HG02763 (cell line): ENCODE results near the gene NT5DC3.

Experiments used
- ATAC-seq: cut with Tn5 transposase; IDR thresholded peaks from one replicate; pipeline ENCODE4 v1.9.1; 2021; ENCODE audit warnings: mild to moderate bottlenecking, moderate library complexity; ENCODE audit not compliant: unreplicated experiment

Gene NT5DC3

DNA sequence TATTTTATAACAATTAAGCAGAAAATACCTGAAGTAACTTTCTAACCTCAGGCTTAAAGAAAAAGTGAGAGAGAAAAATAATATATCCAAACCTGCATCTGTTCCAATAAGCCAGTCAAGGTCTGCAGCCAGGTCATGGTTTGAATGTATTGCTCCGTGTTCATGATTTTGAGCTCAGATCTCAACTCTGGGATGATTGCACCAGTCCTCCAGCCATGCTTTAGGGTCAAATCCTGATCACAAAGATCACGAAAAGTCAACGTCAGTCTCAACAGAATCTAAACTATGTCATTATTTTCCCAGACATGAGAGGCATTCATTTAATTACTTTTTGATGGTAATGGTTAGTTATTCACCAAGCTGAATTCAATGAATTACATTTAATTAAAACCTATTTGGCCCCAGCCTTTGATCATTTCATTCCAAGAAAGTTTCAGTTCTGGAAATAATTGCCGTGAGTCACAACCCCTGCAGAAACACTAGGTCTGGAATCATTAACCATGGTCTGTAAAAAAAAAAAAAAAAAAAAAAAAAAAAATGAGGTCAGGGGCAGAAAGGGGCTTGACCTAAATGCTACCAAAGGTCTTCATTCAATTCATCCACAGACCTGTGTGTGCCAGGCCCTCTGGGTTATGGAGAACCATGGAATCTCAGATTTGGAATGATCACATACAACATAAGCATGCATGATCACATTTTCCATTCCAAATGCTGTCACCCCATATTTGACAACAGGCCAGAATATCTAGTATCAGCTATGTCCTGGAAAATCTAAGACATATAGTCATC, 55.6 kb downstream of the NT5DC3 start:
- ATAC-seq = no peak

DNA sequence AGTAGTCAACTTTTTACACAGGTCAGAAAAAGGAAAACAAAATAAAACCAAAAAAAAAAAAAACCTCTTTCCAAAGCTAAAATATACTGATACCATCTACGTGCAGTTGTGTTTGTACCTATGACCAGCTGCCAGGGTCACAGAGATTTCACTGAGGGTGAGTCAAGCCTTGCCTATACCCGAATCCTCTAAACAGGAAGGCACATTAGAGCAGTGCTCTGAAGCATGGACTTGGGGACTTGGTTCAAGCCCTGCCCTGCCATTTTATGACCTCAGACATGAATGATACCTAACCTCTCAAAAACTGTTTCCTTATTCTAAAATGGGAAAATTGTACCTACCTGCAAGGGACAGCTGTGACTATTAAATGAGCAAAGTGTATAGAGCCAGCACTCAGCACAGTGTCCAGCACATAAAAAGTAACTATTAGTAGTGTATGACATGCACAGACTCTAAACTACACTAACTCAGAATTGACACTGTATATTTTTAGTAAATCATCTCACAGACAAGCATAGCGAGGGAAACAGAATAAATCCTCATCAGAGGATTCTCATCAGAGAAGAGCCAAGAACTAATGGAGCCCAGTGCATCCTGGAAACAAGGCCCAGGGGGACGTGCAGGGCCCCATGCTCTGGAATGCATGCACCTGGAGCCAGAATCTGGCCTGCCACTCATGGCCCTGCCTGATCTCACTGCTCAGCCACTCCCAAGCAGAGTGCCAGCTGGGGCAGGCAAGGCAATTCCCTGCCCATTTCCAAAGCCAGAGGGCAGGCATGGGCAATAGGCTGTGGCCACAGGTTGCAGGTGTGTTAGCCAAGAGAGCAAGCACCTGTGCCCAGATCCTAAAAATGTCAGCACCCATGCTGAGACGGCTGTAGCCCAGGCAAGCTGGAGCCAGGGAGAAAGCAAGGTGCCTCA, 57.0 kb downstream of the NT5DC3 start:
- no peak for ATAC-seq

DNA sequence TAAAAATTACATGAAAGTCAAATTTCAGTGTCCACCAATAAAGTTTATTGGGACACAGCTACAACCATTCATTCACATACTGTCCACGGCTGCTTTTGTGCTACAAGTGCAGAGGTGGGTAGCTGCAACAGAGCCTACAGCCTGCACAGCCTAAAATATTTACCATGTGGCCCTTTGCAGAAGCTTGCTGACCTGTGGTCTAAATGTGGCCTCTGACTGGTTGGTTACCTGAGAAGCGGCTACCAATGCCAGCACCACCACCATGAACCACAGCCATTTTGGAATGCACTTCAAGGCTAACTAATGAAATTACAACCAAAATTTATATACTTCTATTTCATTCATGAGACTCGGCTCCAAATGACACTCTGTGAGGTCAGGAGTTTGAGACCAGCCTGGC, 58.6 kb downstream of the NT5DC3 start:
- no peak for ATAC-seq

DNA sequence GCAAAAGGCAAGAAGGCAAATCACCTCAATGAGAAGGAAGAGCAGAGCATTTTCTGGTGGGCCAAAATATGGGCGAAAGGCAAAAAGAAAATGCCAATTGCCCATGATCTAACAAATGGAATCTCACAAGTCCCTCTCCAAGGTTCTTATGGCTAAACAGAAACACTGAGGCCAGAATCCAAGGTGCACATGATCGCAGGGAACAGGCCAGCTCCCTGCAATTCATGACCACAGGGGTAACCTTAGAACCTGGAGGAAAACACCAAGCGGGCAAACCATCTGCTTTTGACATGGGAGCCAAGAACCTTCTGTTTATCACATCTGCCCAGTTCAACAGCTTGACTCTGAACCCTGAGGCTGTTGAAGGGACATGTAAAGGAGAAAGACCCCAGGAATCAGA, 60.0 kb downstream of the NT5DC3 start:
- ATAC-seq = no peak

DNA sequence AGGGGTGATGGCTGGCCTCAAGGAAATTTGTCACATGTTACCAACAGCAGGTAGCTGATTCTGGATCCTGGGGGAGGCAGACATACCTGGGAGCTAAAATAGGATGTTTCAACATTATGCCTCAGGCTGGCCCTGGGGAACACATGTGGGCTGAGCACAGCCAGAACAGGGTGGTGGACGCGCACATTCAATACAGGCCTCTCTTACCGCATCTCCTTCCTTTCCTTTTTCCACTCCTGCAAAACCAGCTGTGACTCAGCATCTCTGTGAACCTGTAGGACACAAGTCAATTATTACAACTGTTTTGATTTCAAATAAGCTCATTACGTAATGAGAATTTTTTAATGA, 61.0 kb downstream of the NT5DC3 start:
- no peak for ATAC-seq

DNA sequence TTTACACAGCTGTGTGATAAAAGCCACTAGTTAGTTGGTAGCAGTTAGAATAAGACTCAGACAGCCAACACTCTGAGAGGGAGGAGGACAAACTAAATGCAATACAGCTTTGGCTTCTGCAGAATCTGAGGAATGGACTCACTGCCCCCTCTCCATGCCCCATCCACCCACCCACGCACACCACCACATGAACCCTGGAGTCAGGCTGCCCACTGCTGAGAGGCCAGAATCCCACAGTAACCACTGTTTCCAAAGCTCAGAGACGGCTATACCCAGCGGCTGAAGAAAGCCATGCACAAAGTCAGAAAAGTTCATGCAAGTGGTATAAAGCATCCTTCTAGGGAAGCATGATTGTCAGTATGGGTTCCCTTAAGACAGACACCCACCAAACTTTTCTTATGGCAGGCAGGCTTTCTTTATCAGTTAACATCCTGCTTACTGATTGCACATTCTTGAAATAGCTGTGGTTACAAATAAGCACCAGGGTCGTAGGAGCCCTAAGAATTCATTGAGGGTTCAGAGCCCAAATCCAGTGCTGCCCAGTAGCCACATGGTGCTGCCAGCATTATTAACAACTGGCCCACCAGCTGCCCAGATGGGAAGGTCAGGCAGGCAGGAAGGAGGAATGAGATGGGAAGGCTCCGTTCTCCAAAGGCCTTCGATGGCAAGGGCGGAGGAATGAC, 61.5 kb downstream of the NT5DC3 start:
- ATAC-seq = no peak

DNA sequence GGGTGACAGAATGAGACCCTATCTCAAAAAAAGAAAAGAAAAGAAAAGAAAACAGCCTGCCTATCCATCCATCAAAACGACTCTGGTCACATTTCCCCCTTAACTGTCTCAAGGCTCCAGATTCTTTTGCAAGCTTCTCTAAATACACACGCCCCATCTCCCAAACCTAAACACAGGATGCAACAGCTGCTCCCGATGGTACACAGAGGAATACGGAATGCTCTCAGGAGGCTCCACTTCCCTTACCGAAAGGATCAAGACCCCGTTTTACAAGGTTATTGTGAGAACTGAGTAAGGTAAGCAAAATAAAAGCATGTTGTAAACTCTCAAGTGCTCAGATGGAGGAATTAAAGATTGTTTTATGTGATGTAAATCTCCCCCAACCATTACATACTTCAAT, 62.3 kb downstream of the NT5DC3 start:
- ATAC-seq = no peak

DNA sequence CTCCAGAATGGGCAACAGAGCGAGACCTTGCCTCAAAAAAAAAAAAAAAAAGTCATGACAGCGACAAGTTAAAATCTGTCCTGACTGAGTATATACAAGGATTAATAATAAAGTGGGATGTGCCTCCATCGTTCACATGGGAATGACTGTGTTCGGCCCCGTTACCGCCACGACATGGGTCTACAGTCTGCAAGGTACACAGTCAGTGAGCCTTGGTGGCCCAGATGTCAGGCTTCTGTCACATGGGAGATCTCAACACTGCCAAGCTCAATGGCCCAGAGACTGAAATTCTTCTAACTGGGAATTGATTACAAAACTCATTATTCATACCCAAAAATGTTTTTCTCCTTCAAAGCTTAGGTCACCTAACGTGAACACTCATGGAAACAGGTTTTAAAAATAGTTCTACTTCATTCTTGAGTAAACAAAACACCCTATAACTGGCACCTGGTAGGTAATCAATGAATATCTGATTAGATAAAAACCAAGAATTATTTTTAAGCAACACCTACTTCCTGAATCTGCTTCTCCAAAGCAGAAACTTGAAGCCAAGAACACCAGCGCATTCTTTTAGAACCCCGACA, 66.0 kb downstream of the NT5DC3 start:
- no peak for ATAC-seq

DNA sequence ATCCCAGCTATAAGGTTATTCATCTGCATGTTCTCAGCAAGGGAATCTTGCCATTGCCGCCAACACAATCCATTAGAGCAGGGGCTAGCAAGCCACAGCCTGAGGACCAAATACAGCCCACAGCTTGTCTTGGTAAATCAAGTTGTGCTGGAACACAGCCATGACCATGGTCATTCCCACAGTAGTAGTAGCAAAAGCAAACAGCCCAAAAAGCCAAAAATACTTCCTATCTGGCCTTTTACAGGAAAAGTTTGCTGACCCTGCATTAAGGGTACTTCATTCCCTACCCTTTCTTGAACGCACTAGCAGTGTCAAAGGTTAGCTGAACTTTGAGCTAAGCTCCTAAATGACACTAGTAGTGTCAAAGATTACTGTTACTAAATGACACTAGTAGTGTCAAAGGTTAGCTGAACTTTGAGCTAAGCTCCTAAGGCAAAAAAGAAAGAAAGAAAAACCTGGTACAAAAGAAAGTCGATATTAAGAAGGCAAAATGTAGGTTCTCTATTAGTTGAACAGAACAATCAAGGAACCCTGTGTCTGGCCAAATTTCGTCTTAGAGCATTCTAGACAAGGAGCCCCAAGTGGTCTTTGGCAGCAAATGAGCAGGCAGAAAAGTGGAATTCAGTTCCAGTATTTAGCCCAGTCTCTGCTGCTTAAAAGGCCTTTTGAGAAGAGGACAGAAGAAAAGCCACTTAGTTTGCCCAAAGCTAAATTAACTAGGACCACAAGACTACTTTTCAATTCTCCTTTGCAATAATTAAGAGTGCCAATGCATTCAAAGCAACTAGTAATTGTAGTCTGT, 67.7 kb downstream of the NT5DC3 start:
- ATAC-seq = no peak

DNA sequence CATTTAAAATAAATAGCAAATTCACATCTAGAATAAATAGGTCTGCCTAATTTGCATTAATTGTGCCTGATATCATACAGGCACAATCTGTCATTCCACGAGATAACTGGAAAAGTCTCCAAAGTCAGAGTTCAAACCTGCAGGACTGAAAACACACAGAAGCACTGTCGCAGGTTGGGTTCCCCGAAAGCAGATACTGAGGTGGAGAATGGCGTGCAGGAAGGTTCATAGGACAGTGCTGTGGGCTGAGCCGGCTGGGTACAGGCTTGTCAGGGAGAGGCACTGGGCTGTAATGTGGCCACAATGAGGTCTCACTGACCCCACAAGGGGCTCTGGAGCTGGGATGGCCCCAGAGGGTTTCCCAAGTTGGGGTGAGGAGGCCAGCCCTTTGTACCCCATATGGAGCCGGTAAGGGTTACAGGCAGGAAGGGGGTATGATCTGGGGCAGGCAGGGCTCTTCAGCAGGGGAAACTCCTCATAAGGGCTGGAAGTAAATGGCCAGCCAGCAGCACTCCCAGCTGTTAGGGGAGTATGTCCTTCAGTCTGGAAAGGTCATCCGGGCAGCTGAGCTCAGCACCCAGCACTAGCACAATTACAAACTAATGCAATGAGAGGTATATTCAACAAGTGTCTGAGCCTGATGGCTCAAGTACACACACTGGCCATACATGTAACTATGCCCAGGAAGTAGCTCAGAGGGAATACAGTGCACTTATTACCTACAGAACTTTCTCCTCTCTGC, 68.5 kb downstream of the NT5DC3 start:
- no peak for ATAC-seq

DNA sequence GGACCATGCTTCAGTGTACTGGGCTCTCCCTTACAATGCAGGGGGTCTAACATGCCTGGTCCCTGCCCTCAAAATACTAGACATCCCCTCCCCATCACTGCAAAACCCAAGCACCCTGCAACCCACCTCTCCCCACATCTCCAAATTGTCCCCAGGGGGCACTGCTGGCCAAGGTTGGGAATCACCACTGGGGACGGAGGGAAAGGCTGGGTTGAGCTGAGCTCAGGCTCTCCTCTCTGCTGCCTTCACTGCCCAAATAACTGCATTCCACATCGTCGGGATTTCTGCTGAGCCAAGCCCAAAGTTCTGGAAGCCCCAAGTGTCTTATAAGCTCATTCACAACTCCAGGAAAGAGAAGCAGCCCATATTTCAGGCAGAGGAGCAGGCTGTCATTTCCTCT, 69.6 kb downstream of the NT5DC3 start:
- no peak for ATAC-seq

DNA sequence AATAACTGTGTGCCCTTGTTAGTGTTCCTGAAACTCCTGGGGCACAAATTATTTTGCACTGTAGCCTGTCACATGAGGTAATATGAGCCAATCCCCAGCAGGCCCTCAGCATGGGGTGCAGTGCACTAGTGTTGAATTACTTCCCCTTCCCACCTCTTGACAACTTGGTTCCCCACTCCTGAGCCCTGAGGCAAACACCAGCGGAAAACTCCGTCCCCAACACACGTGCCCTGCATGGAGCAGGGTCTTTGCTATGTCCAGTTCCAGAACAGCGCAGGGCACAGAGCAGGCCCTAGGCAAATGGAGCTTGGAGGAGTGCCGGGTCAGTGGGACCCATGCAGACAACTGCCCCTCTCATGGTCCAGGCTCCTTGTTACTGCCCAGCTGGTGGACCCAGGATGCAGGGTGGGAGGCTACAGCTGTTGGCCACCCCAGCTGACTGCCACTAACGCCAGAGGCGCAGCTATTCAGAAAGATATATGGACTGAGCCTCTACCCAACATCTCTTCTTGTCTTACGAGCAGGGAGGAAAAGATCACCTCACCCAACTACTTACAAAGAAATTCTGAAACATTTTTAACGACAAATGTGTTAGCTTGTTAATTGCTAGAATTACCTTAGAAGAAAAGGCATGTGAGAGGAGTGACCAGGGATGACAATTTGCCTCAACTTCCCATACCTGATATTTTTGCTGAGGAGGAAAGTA, 71.6 kb downstream of the NT5DC3 start:
- no peak for ATAC-seq

DNA sequence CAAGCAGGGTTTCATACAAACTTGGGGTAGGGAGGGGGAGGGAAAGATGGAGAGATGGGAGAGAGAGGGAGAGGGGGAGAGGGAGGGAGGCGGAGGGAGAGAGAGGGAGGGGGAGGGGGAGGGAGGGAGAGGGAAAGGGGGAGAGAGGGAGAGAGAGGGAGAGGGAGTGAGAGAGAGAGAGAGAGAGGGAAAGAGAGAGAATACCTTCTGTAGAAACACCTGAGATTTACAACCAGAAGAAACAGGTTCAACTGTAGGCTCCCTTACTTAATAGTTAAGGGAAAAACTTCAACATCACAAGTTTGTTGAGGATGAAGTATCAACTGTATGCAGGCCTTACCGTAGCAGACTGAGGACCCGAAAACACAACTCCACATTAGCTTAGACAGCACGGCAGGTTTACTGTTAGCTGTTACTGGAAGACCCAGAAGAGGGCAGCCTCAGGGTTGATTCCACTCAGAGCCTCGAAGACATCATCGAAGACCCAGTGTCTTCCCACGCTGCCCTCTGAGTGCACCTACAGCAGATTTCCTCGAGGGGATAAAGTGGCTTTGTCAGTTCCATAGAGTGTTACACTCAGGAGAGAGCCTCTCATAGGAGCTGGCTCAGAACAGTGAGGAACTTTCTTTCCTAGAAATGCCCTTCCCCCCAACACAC, 72.4 kb downstream of the NT5DC3 start:
- ATAC-seq = no peak

DNA sequence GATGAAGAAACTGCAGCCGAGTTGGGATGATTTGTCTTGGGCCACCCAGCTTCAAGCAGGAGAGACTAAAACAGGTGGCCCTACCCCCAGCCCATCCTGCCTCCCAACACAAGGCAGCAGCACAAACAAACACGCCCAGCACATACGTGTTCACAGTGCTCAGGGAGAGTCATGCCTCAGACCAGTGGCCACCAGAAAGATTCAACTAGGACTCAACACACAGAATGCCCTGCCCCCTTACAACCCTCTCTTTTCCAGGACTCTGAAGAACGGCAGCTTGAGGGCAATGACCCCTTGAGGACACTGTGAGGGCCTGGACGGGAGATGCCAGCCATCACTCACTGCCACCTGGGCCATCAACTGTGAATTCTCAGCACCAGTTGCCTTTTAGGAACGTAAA, 75.0 kb downstream of the NT5DC3 start:
- no peak for ATAC-seq

DNA sequence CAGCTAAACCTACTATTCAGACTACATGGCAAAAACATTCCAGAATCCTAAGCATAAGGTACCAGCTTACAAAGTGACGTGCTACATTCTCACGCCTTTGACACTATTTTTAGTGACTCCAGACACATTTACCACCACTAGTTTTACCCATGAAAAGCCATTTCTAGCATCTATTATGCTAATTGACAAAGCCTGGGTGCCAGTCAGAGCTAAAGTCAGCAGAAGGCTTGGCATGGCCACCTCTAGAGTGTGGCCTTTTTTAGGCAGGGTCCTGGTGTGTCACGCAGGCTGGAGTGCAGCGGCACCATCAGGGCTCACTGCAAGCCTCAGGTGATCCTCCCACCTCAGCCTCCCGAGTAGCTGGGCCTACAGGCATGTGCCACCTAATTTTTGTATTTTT, 75.7 kb downstream of the NT5DC3 start:
- no peak for ATAC-seq

DNA sequence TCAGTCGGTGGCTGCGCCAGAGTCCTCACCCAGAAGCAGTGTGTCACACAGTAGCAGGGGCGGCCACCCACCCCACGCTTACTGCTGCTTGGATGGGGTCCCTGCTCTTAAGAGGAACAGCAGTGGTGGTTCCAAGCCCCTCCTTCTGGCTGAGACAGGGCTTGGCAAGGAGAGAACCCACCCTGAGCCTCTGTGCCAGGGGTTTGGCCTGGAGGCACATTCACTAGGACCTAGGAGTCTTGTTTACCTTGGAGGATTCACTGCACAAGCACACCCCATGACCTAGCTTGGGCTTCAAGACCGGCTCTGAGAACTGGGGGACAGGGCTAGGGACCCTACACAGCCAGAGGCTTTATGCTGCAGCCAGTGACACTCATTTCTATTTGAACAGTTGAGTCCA, 78.6 kb downstream of the NT5DC3 start:
- no peak for ATAC-seq

DNA sequence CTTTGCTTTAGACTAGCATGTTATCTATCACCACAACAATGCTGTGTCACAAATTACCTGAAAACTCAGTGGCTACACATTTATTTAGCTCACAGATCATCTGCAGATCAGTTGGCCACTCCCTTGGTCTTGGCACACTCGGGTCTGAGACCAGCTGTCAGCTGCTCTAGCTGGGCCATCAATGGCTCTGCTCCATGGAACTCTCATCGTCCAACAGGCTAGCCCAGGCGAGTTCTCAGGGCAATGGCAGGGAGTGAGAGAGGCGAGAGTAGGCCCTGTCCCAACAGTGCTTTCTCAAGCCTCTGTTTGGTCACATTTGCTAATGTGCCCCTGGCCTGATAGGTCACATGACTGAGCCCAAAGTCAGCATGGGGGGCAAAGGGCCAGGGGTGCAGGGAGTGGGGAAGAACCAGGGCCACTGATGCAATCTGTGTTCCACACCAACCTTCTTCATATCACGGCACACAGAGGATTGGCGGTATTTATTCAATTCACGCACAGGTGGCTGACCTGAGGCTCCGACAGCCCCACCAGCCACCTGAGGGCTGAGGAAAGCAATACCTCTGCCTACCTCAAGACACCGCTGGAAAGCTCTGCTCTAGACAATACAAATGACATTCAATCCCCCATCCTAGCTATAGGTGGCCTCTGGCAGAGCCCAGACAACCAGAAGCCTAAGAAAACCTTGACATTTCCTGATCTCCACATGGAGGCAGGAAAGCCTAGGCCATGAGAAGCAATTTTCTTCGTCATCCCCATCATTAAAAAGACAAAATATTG, 82.5 kb downstream of the NT5DC3 start:
- no peak for ATAC-seq

DNA sequence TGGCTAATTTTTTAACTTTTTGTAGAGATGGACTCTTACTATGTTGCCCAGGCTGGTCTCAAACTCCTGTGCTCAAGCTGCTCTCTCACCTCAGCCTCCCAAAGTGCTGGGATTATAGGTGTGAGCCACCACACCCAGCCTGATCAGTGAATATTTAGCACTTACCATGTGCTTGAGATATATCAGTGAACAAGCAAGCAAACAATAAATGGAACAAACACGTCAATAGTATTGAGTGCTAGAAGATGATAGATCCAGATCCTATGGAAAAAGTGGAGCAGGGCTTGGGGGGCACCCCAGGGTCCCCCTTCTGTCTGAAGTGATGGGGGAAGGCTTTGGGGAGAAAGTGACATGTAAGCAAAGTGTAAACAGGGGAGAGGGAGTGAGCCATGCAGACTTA, 83.8 kb downstream of the NT5DC3 start:
- ATAC-seq = no peak
